Superior temporal gyrus (tissue), 1 donor: Measurements from ENCODE around the gene SURF1.
"Not testable (repeated sequence)": the region's sequence is repeated elsewhere in the genome, so short reads cannot be mapped to it uniquely, and the experiment has no call there.

Experiments
- DNase-seq: peaks from one replicate; pipeline ENCODE4 v3.0.0-alpha.2; 2016; ENCODE audit errors: extremely low spot score

Gene SURF1

GRCh38 chr9:133384736-133385321 is 28.5 kb upstream of the SURF1 start:
- no peak for DNase-seq

DNA sequence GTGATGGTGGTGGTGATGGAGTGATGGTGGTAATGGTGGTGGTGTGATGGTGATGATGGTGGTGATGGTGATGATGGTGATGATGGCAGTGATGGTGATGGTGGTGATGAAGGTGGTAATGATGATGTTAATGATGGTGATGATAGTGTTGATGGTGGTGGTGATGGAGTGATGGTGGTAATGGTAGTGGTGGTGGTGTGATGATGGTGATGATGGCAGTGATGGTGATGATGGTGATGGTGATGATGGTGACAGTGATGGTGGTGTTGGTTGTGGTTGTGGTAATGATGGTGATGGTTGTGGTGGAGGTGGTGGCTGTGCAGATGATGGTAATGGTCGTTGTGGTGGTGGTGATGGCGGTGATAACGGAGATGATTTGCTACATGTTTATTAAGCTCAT is 27.2 kb upstream of the SURF1 start:
- DNase-seq: no peak

DNA sequence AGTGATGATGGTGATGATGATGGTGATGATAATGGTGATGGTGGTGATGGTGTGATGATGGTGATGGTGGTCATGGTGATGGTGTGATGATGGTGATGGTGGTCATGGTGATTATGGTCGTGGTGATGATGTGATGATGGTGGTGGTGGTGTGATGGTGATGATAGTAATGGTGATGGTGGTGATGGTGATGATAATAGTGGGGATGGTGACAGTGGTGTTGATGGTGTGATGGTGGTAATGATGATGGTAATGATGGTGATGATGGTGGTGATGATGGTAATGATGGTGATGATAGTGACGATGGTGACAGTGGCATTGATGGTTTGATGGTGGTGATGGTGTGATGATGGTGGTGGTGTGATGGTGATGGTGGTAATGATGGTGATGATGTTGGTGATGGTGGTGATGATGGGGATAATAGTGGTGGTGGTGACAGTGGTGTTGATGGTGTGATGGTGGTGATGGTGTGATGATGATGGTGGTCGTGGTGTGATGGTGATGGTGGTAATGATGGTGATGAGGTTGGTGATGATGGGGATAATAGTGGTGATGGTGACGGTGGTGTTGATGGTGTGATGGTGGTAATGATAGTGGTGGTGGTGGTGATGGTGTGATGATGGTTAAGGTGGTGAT is 26.3 kb upstream of the SURF1 start:
- no peak for DNase-seq

DNA sequence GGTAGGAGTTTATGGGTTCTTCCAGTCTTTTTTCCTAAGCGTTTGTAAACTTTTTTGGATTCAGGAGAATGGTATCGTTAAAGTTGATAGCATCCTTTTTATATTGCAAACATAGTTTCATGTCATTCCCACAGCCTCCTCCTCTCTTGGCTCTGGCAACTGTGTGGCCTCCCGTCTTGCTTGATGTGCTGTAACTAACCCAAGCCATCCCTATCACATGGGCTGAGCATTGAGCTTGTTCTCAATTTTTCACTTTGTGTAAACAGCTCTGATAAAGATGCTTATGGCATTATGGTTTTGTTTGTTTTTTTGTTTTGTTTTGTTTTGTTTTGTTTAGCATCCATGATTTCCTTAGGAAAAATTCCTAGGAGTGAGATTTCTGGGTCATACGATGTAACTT is 24.4 kb upstream of the SURF1 start:
- peak; percentile 54 for DNase-seq

GRCh38 chr9:133379153-133380086 is 23.1 kb upstream of the SURF1 start:
- peak; percentile 40 for DNase-seq

DNA sequence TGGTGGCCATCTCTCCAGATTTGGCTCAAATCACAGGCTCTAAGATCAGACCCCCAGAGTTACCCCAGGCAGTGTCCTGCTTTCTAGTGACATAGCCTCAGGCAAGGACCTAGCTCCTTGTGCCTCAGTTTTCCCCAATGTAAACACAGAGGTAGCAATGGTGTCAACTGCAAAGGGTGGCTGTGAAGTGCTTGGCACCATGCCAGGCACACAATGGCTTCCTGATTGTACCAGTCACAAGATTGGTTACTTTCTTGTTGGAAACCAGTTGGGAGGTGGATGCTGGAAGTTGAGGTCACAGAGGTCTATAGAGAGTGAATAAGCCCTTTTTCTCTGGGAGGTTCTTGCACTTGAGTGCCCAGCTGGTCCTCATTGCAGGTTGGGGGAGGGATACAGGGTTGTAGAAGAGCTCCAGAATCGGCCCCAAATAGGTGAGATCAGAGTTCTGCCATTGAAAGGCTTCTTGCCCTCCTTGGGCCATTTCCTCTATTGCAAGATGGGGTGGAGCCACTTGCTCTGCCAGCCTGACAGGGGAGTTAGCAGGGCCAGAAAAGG is 22.2 kb upstream of the SURF1 start:
- DNase-seq: no peak

GRCh38 chr9:133377721-133378216 is 21.5 kb upstream of the SURF1 start:
- DNase-seq: no peak

- DNase-seq: not testable (repeated sequence)
Measured at GRCh38 chr9:133377280-133377679, 21.0 kb upstream of the SURF1 start.

GRCh38 chr9:133375724-133376654 is 19.7 kb upstream of the SURF1 start, which contains the start of the genes STKLD1 and SURF4:
STKLD1 (plus strand) TSS chr9:133376366; CDS start chr9:133376474, 108 bp downstream.
SURF4 (minus strand) TSS chr9:133376060; CDS start chr9:133375969, 91 bp downstream.
- DNase-seq: peak; percentile 94

- no peak for DNase-seq
Measured at GRCh38 chr9:133375116-133375723, 18.9 kb upstream of the SURF1 start.

DNA sequence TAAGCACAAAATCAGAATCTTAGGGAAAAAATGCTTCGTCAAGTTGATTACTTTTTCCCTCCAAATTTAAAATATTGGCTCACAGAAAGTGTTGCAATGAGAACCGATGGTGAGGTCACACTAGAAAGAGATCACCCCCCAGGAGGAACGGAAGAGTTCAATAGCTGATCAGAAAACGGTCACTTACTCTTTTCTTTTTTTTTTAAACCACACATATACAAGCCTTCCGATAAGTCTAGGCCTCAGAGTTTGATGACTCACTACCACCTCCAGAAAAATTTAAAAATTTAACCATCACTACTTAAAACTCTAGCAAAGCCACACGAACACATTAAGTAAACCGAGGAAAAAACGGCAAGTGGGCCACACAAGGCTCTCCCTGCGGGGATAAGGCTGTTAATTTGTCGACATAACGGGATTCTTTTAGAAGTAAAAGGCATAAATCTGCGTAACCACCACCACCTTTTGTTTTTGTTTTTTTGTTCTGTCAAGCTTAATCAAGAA is 18.4 kb upstream of the SURF1 start:
- no peak for DNase-seq

DNA sequence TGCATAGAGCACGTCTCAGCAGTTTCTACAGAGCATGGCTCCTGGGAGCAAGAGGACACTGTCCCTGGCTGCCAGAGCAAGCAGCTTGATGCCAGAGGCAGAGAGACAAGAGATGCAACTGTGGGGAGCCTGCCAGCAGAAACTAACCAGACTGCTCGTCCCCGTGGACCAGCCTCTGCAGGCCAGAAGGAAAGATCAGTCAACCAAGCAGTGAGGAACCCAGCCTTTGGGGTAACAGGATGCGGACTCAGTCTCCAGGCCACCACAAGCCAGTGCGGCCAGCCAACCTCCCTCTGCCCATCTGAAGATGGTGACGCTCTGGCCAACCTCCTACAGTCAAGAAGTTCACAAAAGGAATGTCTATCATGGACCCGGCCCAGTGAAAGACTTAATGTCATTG is 15.9 kb upstream of the SURF1 start:
- no peak for DNase-seq

DNA sequence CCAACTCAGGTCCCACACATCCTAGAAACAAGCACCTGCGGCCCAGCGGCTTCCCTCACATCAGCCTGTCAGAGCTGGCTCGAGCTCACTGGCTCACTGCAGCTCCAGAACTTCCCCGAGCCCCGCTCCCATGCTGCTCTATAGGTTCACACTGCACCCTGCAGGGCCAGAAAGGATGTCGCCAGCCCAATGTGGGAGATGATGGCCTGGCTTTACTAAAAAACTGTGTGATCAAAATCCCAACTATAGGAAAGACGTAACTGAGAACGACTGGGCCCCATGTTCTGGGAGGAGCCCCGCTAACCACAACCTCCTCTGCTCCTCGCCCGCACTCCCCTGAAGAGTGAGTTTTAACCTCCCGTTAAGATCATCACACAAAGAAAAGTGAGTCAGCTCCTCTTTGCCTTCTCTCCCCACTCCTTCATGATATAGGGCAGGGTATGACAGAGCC is 15.0 kb upstream of the SURF1 start:
- DNase-seq: no peak

- no peak for DNase-seq
Measured at GRCh38 chr9:133370685-133371084, 14.4 kb upstream of the SURF1 start.

DNA sequence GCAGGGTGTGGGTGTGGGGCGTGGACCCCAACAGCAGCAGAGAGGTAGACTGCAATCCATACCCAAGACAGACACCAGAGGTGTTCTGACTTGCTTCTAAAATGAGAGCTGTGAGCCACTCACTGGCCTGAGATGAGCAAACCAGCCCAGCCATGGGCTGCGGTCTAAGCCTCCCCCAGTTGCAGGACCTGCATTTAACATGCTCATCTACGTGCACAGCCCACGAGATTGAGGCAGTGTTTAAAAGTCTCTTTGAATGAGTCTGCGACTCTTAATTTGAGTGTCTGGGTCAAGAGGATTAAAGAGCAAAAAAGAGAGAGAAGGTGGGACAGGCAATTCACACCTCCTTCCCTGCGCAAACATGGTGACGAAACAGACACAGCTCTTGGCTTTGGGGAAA is 13.6 kb upstream of the SURF1 start:
- no peak for DNase-seq

- no peak for DNase-seq
Measured at GRCh38 chr9:133369422-133369821, 13.1 kb upstream of the SURF1 start.

GRCh38 chr9:133368249-133368881 is 12.1 kb upstream of the SURF1 start:
- peak; percentile 12 for DNase-seq

GRCh38 chr9:133367778-133368177 is 11.5 kb upstream of the SURF1 start:
- DNase-seq: no peak

GRCh38 chr9:133367221-133367620 is 10.9 kb upstream of the SURF1 start:
- DNase-seq: no peak

DNA sequence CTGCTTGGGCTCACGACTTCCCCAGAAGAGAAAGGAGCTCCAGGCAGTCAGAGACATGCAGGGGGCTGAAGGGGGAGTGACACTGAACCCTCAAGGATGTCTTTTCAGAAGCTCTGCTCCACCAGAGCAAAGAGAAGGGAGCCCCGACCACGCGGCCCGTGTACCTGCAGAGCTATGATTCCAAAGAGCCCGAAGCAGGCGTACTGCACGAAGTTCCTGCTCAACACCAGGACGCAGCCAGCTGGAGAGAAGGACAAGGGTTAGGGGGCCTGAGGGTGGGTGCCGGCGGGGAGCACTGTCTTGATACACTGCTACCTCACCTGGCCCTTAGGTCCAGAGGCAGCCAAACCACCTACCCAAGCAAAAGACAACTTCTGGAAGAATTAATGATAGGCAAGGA is 10.1 kb upstream of the SURF1 start:
- no peak for DNase-seq
